Superior temporal gyrus (tissue), 1 donor: ENCODE data around the gene ATP2A3.

Experiments
- DNase-seq: peaks from one replicate; pipeline ENCODE4 v3.0.0-alpha.2; 2016; ENCODE audit errors: extremely low spot score

Gene ATP2A3

DNA sequence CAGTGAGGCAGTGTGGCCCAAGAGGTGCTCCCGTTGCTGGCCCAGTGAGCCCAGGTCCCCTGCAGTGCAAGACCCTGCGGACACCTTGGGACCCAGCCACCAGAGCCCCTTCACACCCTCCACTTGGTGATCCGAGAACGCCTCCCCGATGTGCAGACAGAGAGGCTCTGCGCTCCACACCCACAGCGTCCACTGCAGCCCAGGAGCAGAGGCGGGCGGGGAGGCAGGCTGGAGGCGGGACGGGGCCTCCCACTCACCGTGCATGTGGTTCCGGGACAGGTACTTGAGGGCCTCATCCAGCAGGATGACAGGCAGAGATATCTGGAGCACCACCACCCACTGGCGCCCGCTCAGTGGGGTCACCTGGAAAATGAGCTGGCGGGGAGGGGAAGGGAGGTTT lies 35.8 kb downstream of the ATP2A3 start:
- no peak for DNase-seq

- no peak for DNase-seq
Measured at GRCh38 chr17:3927628-3928340, 36.5 kb downstream of the ATP2A3 start.

- no peak for DNase-seq
Measured at GRCh38 chr17:3926860-3927627, 37.2 kb downstream of the ATP2A3 start.

GRCh38 chr17:3925684-3926485 lies 38.4 kb downstream of the ATP2A3 start:
- DNase-seq = no peak

- no peak for DNase-seq
Measured at GRCh38 chr17:3924512-3925350, 39.5 kb downstream of the ATP2A3 start.

DNA sequence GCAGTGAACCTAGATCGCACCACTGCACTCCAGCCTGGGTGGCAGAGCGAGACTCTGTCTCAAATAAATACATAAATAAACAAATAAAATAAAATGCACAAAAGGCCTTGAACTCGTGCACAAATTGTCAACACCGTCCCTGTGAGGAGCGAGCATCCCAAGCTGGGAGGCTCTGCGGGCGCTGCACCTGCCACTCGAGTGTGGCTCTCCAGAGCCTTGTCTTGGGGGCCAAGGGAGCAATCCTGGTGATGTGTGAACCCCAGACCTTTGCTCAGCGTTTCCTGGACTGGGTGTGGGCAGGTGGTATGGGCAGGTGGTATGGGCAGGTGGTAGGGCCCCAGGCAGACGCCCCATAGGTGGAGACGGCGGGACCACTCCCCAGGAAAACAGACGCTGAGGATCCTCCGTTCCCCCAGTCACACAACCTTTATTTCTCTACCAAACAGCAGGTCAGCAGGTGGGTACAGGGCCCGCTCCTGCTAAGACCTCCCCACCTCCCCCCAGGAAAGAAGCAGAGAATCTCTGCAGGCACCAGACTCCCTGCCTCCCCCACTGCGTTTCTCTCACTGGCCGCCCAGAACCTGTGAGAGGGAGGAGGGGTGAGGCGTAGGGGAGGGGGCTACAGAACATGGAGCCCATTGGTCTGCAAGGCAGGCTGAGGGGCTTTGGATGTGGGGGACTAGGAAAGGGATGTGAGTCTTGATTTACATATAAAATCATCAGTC lies 40.6 kb downstream of the ATP2A3 start:
- DNase-seq = no peak

DNA sequence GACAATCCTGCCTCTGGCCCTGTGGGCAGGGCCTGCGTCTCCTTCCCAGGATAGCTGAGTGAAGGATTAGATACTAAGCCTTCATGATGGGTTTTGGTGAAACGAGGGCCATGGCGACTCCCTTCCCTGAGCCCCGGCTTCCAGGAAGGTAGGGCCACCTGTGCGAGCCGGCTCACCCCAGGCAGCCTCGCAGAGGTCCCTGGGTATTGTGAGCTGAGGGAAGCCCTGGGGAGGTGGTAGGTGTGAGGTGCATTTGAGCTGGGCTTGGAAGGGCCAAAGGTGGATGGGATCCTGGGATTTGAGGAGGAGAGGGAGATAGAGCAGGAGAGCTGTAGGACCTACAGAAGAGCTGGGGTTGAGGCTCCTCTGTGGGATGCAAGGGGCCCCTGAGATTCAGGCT lies 41.5 kb downstream of the ATP2A3 start:
- DNase-seq = no peak

GRCh38 chr17:3921502-3922319 lies 42.5 kb downstream of the ATP2A3 start:
- DNase-seq = no peak

DNA sequence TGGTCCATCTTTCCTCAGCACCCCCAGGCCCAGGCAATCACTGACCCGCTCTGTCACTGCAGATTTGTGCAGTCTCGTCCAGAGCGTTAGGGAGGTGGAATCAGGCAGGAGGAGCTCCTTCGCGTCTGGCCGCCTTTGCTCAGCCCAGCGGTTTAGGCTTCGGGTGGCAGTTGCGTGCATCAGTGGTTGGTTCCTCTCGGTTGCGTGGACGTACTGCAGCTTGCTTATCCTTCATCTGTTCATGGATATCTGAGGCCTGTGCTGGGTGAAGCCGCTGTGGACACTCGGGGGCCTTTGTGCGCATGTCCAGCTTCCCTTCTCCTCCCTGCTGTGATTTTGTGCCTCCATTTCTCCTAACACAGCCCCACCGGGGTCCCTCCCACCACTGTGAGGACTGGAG lies 43.2 kb downstream of the ATP2A3 start:
- DNase-seq = no peak

DNA sequence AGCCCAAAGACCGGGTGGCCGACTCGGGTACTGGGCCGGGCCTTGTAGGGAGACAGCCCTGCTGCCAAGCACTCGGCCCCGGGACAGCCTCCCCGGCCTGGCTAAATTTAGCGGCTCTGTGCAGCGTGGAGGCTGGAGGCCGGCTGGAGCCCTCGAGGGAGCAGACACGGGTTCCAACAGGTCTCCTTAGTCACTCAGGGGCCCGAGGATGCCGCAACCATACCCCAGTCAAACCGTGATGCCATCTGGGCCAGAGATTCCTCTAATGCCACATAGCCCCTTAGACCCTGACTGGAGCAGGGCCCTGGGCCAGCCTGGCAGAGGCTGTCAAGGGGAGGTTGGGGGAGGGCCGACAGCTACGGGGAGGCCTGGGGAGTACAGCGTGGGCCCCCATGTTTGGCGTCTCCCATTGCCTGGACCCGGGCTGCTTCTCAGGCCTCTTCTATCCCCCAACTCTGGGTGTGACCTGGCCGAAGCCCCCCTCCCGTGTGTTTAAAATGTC lies 45.1 kb downstream of the ATP2A3 start:
- no peak for DNase-seq

DNA sequence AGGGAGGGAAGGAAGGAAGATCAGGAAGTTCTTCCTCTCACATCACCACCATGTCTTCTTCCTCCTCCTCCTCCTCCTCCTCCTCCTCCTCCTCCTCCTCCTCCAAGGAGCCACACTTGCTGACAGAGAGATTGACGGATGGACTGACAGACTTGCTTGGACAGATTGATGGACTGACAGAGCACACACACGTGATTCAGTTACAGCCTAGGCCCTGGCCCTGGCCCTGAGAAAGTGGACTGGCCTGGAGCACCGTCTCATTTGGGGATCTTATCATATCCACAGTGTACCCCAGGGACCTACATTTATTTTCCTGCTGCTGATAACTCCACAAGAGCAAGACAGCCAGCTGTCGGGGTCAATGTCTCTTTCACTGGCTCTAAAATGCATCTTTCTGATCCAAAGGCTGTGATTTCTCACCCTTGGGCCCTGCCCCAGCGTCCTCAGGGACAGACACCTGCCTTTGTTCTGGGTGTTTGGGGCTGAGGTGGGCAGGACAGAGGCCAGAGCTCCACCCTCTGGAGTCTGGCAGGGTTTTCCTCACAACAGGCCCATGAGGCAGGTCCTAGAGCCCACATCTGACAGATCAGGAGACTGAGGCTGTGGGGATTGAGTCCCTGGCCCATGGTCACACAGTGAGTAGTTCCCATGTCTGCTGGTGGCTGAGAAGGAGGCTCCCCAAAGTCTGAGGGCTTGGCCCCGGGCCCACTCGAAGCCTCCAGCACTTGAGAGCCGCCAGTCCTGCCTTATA lies 45.7 kb downstream of the ATP2A3 start:
- no peak for DNase-seq

DNA sequence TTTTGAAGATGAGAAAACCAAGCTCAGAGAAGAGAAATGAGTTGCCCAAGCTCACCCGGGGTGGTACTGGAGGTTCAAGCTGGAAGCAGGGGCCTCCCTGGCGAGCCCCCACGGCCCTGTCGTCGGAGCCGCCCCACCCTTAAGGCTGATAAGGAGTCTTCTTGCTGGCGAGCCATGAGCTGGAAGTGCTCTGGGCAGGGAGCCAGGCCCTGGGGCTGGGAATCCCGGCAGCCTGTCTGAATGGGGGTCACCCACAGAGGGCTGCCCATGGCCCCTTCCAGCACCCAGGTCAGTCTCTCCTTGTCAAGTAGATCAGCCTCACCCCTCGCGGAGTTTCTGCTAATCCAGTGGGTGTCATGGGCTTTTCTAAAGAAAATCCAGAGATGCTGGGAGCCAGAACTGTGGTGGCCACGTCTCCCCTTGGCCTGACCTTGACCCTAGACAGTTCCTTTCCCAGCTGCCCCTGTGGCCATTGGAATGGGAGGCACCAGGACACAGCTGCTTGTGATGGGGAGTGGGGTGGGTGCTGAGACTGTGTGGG lies 46.8 kb downstream of the ATP2A3 start:
- DNase-seq = no peak

- DNase-seq = no peak
Measured at GRCh38 chr17:3916825-3917224, 47.4 kb downstream of the ATP2A3 start.

DNA sequence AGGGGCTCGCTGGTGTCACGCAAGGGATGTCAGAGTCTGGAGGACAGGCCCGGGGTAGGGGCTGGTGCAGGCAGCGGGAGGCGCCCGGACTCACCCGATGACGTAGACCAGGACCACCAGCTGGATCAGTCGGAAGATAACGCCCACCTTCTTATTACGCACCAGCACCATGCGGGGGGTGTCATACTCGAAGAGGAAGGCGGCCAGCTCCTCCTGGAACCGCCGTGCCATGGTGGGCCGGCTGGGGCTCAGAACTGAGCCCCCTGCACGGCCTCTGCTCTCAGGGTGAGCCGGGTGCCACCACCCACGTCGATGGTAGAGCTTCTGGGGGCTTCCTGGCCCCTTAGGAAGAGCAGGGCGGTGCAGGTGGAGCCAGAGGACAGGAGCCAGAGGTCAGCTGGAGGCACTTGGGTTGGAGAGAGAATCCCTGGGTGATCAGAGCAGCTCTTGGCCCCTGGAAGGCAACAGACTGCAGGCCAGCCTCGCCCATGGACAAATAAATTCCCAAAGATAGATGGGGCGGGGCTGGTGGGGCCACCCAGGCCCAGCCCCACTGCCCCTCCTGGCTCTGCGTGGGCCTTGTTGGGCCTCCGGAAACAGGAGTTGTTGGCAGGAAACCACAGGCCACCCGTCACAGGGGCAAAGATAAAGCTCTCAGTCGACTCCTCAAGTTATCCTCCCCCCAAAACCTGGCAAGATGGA lies 48.1 kb downstream of the ATP2A3 start, which contains the start of gene P2RX1:
Gene P2RX1, minus strand, starts transcription at position 471 of the 702 bp plus-strand sequence. Its CDS starts 240 bp downstream, at position 231.
- DNase-seq = no peak

DNA sequence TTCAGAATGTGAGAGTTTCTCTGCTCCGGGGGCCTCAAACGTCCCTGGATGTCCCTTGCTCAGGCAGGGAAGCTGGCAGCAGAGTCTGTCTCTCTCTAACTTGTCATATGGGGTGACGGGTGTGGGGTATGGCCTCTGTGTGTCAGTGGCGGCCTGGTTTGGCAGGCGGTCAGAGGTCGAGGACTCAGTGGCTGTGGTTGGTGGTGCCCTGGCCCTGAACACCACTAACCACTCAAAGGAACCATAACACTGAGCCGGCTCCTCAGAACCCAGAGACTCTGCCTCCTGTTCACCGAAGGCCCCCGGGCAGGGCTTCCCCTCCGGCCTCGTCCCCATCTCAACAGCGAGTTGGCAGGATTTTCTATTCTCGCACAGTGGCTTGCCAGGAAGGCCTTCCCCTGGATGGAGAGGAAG lies 48.6 kb downstream of the ATP2A3 start:
- DNase-seq = no peak

GRCh38 chr17:3914312-3914670 lies 49.9 kb downstream of the ATP2A3 start:
- no peak for DNase-seq

DNA sequence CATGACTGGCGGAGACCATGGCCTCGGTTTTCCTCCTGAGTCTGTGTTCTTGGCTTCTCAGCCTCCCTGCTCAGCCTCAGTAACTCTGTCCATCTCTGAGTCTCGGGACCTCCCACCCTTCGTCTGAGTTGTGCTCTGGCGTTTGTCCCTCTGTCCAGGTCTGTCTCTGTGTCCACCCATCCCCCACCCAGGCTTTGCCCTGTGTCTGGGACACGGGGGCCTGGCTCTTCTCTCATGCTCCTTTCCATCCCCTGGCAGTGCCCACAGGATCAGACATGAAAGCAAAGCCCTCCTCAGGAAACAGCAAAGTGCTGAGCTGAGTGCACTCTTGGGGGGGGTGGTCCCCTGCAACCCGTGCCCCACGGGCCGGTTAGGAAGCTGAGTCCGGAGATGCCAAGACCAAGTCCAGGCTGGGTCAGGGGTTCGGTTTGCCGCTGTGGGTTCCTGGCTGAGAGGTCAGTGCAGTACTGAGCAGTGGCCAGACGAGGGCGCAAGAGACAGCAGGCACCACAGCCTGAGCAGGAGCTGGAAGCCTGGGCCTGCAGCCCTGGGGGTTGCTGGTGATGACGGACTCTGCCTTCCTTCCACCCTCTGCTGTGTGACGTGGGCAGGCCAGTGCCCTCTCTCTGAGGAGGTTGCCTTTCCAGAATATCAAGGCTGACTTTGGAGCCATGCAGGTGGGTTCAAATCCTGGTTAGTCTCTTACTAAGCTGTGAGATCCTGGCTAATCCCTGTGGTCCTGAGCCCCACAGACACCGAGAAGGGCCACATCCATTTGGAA lies 50.5 kb downstream of the ATP2A3 start:
- DNase-seq = peak; percentile 83
